Fibroblast of villous mesenchyme (primary cell): ENCODE data around the gene IGFBP5. TPM values are rescaled to one million over a fixed set of nuclear protein-coding genes. Genes with fewer than 3 reads are reported as not detected.
A peak's percentile ranks its signal among the peaks of the same experiment; 100 is the strongest.

Experiments
- DNase-seq: peaks from one replicate; pipeline ENCODE4 v3.0.0-alpha.2; 2010; ENCODE audit warnings: low read depth
- H3K4me3 ChIP-seq: 2 replicates; pipeline ENCODE4 v1.5.1; 2011; ENCODE audit warnings: low read depth, mild to moderate bottlenecking, low read length
- CTCF ChIP-seq: IDR thresholded peaks from 2 replicates; pipeline ENCODE4 v1.5.1; 2012; ENCODE audit warnings: low read depth, mild to moderate bottlenecking, low read length; ENCODE audit not compliant: insufficient read depth
- total RNA-seq: library from RNA; depleted of rRNA; stranded (reverse); fragments of >200 nt; gene quantifications from 2 replicates; pipeline ENCODE4 v1.2.3, GENCODE V29; 2012

The IGFBP5 gene
- total RNA-seq, 1 donor, result 644 TPM

- no peak for DNase-seq
- TF ChIP-seq CTCF, result no peak
- H3K4me3 ChIP-seq, result no peak overlapping the region
Measured at GRCh38 chr2:216650626-216651257, 44.6 kb downstream of the IGFBP5 start.

GRCh38 chr2:216649574-216649973 is 45.8 kb downstream of the IGFBP5 start:
- no peak overlapping the region for H3K4me3 ChIP-seq
- TF ChIP-seq CTCF, result no peak
- no peak for DNase-seq

GRCh38 chr2:216648105-216648504 is 47.2 kb downstream of the IGFBP5 start:
- no peak for TF ChIP-seq CTCF
- DNase-seq, result peak; percentile 54
- no peak overlapping the region for H3K4me3 ChIP-seq

- DNase-seq, result no peak
- TF ChIP-seq CTCF, result no peak
- H3K4me3 ChIP-seq, result no peak overlapping the region
Measured at GRCh38 chr2:216646116-216646515, 49.2 kb downstream of the IGFBP5 start.

- H3K4me3 ChIP-seq, result no peak overlapping the region
- TF ChIP-seq CTCF, result no peak
- no peak for DNase-seq
Measured at GRCh38 chr2:216645636-216645950, 49.8 kb downstream of the IGFBP5 start.

- no peak overlapping the region for H3K4me3 ChIP-seq
- DNase-seq, result no peak
- TF ChIP-seq CTCF, result no peak
Measured at GRCh38 chr2:216644842-216645635, 50.3 kb downstream of the IGFBP5 start.
